Measurements from ENCODE around the gene USP21. TPM values are rescaled to one million over a fixed set of nuclear protein-coding genes. Genes with fewer than 3 reads are reported as not detected.

The USP21 gene
- total and polyA plus RNA-seq, 2 of the 4 experiments (the other 2 are of a cell fraction) = 6.3 to 23.8 TPM

DNA sequence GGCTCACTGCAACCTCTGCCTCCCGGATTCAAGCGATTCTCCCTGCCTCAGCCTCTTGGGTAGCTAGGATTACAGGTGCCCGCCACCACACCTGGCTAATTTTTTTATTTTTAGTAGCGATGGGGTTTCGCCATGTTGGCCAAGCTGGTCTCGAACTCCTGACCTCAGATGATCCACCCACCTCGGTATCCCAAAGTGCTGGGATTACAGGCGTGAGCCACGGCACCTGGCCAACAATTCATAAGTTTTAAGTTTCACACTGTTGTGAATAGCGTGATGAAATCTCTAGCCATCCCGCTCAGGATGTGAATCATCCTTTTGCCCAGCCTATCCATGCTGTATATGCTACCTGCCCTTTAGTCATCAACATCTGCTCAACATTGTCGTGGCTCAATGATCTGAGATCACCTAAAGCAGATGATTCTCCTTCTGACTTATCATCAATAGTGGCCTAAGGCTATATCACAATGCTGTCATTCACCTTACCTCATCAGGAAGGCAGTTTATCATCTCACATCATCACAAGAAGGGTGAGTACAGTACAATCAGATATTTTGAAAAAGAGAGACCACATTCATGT, 44.1 kb upstream of the USP21 start:
- H3K18ac ChIP-seq (ENCODE audit: low read depth, low read length) = no peak overlapping the region
- peak overlapping the region; percentile 18; the same call in 1 of the 2 replicates for H3K23ac ChIP-seq (ENCODE audit: low read depth, low read length)
- DNase-seq = peak; percentile 94
- no peak overlapping the region for H3K4ac ChIP-seq (ENCODE audit: low read depth, low read length)
- H4K8ac ChIP-seq (ENCODE audit: low read depth in 2 of 2, low read length in 2 of 2) = 0 out of 4 replicates have a peak overlapping the region, but pooled peaks of 1 of the 2 experiments have one; percentile 36
- H3K9ac ChIP-seq (ENCODE audit: low read depth, low read length) = no peak overlapping the region
- no peak for ATAC-seq (ENCODE audit: low read depth)
- intact Hi-C loops (cut with micrococcal nuclease) = no loop called here
- no peak overlapping the region for H4K91ac ChIP-seq (ENCODE audit: insufficient read depth, low read depth, low read length)
- H3K9me3 ChIP-seq (ENCODE audit: control insufficient read depth, insufficient read depth, low read length) = no peaks in the 10 kb centered on the region
- peaks cover 7% of the 10 kb centered on the region for H3K36me3 ChIP-seq (ENCODE audit: control insufficient read depth, insufficient read depth, low read length)
- H3K27ac ChIP-seq (ENCODE audit: insufficient read depth, low read length) = no peak overlapping the region
- no peak overlapping the region for H2AFZ ChIP-seq (replicated peaks; ENCODE audit: low read length, poor library complexity)
- no peak overlapping the region for H4K5ac ChIP-seq (ENCODE audit: low read depth, low read length)
- peak overlapping the region; percentile 15; the same call in 1 of the 2 replicates for H2AK5ac ChIP-seq (ENCODE audit: low read depth, low read length)
- BruUV-seq (replicated peaks) = no TSS peak
- no peak overlapping the region for H2BK15ac ChIP-seq (ENCODE audit: low read depth, low read length)
- peaks cover 28 to 83% of the 10 kb centered on the region in 2 experiments for H3K79me1 ChIP-seq (ENCODE audit: low read depth in 1 of 2, low read length in 2 of 2)
- POLR2A ChIA-PET (ENCODE audit: unreplicated experiment) = no interaction called here
- H2BK20ac ChIP-seq (ENCODE audit: low read depth, low read length) = no peak overlapping the region
- peak overlapping the region; percentile 28 for H2AK9ac ChIP-seq (replicated peaks; ENCODE audit: low read depth, low read length, poor library complexity)
- H3K4me2 ChIP-seq (ENCODE audit: low read depth, low read length) = peak overlapping the region; percentile 42; the same call in 1 of the 2 replicates
- peaks cover 16% of the 10 kb centered on the region for H3K4me1 ChIP-seq (ENCODE audit: control insufficient read depth, insufficient read depth, low read length)
- dilution Hi-C loops (cut with HindIII; ENCODE audit: low sequenced_read_pairs, unreplicated experiment) = no loop called here
- H4K20me1 ChIP-seq (ENCODE audit: insufficient read depth, low read length) = peaks cover 46% of the 10 kb centered on the region
- H2BK120ac ChIP-seq (ENCODE audit: low read depth, low read length) = no peak overlapping the region
- H3K27me3 ChIP-seq (ENCODE audit: control insufficient read depth, insufficient read depth, low read length) = no peaks in the 10 kb centered on the region
- in situ Hi-C loops (cut with MboI; ENCODE audit: low sequenced_read_pairs) = no loop called here
- H3K14ac ChIP-seq (replicated peaks; ENCODE audit: low read depth, low read length) = 0 out of 2 replicates have a peak overlapping the region, but pooled peaks have one; percentile 3
- WGBS, 2 experiments (ENCODE audit: extremely low coverage in 2 of 2, insufficient read length in 1 of 2) = 85% methylated on average over 7 of the region's 12 CpGs; no CpG with 5 or more reads in 1 of the 2 experiments
- peaks cover 30% of the 10 kb centered on the region for H3K9me1 ChIP-seq (ENCODE audit: insufficient read depth, low read length)
- H3K56ac ChIP-seq (ENCODE audit: extremely low read depth, insufficient read depth, low read length) = no peak overlapping the region
- CTCF ChIA-PET = interaction anchor here (0.6 kb wide), 1 partner anchor 124 kb away, joined by 3 read pairs; no protein-coding TSS in a partner anchor
- H2BK5ac ChIP-seq (ENCODE audit: low read depth, low read length, poor library complexity, severe bottlenecking) = peak overlapping the region; percentile 66
- H3K4me3 ChIP-seq (ENCODE audit: insufficient read depth, low read depth, low read length) = no peak overlapping the region
- TF ChIP-seq SMC3 (IDR thresholded peaks at IDR 0.05; ENCODE audit: low read depth, low read length) (no peak), FOS (IDR thresholded peaks at IDR 0.05; ENCODE audit: low read depth, low read length) (0 out of 2 replicates have a peak, but pooled peaks have one; percentile 35), CTCF (conservative IDR thresholded peaks at IDR 0.05; ENCODE audit: low read depth, low read length) (no peak), BHLHE40 (IDR thresholded peaks at IDR 0.05; ENCODE audit: low read depth, low read length) (0 out of 2 replicates have a peak, but pooled peaks have one; percentile 18), CEBPB (IDR thresholded peaks at IDR 0.05; ENCODE audit: low read depth, low read length) (peak; percentile 86)
- TF ChIP-seq, protein P1, sequence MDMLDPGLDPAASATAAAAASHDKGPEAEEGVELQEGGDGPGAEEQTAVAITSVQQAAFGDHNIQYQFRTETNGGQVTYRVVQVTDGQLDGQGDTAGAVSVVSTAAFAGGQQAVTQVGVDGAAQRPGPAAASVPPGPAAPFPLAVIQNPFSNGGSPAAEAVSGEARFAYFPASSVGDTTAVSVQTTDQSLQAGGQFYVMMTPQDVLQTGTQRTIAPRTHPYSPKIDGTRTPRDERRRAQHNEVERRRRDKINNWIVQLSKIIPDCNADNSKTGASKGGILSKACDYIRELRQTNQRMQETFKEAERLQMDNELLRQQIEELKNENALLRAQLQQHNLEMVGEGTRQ (IDR thresholded peaks at IDR 0.05; ENCODE audit: low read depth, low read length) = no peak

All from IMR-90 (cell line).